SIG-M5 (cell line): ENCODE measurements around the gene MN1.
"Not testable (repeated sequence)": the region's sequence is repeated elsewhere in the genome, so short reads cannot be mapped to it uniquely, and the experiment has no call there.

Experiments
- DNase-seq: peaks from one replicate; lab custom pipeline; 2025; lab: John Stamatoyannopoulos, UW

Gene MN1

GRCh38 chr22:27761665-27762064 is 39.9 kb downstream of the MN1 start:
- DNase-seq, result no peak

DNA sequence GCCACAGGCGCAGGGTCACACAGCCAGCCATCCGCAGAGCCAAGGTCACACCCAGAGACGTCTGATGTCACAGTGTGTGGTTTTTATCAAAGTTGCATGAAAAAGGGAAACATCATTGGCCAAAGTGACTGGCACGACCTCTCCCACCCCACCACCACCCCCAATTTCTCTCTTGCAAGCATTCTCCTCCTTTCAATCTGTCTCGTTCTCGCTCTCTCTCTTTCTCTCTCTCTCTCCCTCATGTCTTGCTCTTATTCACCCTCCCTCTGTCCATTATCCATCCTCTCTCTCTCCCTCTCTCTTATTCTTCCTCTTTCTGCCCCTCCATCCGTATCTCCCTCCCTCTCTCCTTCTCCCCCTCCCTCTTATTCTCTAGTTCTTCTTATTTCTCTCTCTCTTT is 40.6 kb downstream of the MN1 start:
- no peak for DNase-seq

DNA sequence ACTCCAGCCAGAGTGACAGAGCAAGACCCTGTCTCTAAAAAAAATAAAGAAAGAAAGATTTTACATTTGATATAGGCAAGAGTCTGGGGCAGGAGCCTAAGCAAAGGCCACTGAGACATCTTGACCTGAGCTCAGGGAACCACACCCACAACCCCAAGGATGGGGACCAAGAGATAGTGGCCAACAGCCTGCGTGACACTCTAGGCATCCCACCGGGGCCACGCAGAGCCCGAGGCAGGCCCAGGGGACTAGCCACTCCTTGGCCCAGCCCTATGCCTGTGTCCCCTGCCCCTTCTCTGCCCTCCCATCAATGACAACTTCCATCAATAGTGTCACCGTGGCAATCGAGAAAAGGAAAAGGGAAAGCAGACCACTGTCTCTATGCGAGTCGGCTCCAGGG is 41.1 kb downstream of the MN1 start:
- no peak for DNase-seq

DNA sequence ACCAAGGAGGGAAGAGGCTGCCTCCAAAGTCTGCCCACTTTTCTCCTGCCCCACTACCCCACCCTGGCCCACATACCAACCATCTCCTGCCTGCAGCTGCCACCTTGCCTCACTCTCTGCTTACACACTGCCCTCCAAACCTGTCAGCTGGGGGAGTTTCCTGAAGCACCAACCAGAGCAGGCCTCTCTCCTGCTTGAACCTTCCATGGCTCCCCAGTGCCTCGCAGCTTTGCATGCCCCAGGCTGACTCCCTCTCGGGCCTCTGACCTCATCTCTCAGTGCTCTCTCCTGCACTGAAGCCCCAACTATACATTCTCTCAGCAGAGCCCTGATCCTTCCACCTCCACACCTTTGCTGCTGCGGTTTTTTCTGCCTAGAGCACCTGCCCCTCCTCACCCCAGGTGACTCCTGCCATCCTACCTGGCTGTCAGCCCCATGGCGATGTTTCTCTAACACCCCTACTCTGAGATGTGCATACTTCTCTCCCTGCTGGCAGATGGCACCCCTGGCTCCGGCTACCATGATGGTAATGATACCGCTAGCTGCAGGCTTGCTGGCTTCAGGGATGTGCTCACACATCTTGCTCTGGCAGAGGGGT is 43.5 kb downstream of the MN1 start:
- no peak for DNase-seq

DNA sequence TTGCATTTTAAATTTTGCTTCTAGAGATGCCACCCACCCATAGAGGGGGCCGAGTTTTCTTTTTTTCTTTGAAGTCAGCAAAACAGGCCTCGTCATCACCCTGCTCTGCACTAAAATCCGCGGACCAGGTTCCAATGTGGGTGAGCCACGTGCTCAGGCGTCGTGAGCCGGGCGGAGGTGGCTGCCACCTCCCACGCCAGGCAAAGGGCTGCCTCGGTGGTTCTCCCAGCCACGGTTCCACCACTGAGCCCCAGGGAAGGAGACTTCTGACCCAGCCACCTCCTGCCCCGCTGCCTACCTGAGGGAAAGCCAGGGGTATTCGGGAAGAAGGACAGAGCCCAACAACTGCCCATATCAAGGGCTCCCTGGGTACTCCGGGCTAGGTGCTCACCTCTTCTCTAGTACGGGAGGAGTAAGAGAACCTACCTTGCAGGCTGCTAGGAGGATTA is 45.3 kb downstream of the MN1 start:
- DNase-seq, result no peak

- no peak for DNase-seq
Observed at GRCh38 chr22:27755521-27756211, 45.9 kb downstream of the MN1 start.

DNA sequence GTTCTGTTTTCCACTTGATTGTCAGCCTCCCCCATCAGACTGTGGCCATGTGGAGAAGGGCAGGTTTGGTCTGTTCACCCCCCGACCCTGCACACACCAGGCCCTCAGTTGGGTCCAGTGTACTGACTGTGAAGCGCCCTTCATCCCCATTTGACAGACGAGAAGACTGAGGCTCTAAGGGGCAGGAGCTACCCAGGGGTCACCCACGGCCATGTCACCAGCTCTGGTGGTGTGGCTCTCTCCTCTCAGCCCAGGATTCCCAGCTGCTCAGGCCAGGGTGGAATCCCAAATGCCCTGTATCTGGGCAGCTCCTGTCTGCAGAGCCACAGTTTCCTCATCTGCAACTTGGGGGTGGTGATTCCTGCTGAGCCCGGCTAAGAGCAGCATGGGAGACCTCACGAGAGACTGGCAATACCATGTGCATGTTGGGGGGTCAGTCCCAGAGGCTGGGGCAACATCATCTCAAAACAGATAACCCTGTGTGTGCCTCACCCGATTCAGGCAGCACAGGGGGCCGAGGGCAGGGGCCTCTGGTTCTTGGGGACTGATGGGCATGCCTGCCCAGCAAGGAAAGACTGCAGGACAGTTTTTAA is 46.6 kb downstream of the MN1 start:
- no peak for DNase-seq

DNA sequence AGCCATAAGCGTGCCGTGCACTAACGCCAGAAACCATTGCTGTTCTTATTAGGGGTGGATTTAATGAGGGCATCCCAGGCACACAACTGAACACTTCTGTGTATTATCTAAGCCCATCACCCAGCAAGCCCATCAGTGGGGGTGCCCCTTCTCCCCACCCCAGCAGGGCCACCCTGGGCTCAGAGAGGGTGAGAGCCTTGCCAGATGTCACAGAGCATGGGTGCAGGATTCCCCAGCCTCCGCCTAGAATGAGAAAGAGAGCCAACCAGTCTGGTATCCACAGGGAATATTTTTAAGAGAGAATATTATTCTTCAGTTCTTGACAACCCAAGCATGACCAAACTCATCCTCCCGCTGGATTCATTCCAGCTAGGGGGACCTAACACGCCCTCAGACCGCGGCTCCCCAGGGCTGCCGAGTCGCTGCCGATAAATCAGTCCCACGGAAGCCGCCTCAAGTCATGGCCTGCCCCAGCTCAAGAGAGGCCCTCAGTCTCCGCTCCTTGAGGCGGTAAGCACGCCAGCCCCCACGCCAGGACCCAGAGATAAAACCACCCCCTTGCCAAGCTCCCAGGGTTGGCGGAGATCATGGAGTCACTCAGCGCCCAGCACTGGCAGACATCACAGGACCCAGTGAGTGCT is 47.2 kb downstream of the MN1 start:
- DNase-seq, result no peak

- no peak for DNase-seq
Observed at GRCh38 chr22:27752771-27753170, 48.8 kb downstream of the MN1 start.

DNA sequence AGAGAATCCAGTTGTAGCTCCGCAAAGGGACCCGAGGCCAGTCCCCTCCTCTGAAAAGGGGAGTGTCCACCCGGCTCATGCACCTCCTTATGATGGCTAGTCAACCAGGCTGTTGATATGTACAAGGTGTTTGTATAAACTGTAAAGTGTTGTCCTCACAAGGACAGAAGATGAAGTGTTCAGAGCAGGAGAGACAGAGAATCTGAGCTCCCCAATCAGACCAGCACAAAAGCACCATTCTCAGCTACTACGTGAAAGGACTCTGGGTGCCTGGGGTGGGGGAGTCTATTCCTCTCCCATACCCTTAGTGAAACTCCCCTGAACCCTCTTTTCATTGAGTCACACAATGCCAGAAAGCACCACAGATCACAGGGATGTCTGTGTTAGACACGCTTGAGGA is 49.4 kb downstream of the MN1 start:
- DNase-seq, result no peak

DNA sequence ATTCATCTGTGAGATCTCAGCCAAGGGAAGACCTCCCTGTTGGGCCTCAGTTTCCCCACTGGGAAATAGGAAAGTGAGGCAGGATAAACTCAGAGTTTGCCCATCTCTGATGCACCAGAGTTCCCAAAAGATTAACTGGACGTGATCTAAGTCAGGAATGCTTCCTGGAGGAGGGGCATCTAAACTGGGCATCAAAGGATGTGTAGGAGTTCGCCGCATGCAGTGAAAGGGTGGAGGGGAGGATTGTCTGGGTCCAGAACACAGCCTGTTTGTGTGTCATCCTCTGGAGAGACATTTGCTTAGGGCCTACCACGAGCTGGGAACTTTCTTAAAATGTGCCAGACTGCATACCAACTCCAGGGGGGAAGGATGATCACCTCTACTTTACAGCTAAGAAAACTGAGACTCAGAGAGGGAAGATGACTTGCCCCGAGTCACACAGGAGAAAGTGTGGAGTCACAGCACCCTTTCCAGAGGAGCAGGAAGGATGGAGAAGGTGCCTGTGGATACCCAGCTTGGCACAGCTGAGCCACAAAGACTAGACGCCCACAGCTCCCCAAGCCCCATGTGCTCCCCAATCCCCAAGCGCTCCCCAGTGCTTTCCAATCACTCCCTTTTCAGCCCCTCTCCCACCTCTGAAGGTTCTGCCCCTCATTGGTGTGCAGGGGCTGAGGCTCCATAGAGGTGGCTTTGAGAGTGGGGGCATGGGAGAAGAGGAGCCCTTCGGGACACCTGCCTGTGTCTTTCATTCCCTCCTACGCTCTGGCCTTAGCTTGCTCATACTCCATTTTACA is 50.1 kb downstream of the MN1 start:
- no peak for DNase-seq

GRCh38 chr22:27750584-27751265 is 50.8 kb downstream of the MN1 start:
- no peak for DNase-seq

- no peak for DNase-seq
Observed at GRCh38 chr22:27749597-27750225, 51.8 kb downstream of the MN1 start.

- DNase-seq, result no peak
Observed at GRCh38 chr22:27748751-27749191, 52.8 kb downstream of the MN1 start.

DNA sequence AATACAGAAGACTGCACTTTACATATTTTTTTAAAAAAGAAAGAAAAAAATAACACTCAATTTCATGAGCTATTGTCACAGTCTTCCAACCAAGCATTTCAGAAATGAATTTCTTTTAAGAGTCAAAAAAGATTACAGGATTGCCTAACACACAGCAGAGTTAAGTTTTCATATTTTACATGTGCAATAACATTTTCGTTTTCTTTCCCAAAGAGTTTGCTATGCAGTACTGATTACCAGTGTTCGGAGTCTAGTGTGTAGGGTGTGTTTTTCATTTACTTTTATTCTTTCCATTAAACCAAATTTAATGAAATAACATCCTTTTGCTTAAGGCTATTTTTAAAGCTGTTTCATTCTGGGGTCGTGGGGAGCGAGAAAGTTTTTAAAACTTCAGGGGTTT is 53.2 kb downstream of the MN1 start:
- DNase-seq, result no peak

DNA sequence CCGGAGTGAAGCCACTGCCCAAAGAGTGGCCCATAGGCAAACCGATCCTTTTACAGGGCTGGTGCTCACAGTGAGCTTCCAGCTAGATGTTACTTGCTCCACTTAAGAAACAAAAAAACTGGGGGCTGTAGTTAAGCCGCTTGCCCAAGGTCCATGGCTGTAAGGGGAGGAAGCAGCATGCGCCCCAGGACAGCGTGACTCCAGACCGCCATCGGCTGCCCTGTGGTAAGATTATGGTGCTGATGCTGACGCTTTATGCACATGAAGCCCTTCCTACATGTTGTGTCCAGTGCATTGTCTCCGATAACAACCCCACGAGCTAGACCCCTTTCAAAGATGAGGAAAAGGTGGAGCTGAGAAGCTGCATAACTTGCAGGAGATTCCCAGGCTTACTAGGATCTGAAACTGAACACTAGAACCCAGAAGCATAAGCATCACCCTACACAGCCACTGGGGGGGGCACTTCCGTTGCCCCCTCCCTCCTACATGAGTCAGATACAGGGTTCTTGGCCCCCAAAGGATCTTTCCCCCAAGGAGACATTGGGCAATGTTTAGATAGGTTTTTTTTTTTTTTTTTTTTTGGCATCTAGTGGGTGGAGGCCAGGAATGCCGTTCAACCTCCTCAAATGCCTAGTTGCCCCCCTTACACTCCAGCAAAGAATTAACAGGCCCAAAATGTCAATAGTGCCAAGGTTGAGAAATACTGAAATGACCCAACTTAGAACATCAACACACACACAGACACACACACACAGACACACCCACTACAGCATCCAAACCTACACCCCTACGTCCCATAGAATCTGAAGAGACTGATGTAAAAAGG is 53.9 kb downstream of the MN1 start:
- DNase-seq, result no peak

GRCh38 chr22:27746918-27747317 is 54.6 kb downstream of the MN1 start:
- no peak for DNase-seq

DNA sequence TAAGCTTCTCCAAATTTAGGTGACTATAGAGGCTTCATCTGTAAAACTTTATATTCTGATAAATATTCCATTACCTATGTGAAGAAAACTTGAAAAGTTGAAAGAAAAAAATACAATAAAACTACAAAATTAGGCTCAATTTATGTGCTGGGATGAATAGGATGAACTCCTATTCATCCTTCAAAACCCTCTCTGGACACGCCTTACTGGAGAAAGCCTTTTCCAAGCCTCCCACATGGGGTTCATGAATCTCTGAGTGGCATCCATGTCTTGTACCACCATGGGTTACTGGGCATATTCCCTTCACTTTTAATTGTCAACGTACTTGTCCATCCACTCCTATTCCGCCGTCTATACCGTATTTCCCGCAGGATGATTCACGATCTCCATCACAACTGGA is 55.7 kb downstream of the MN1 start:
- no peak for DNase-seq

- no peak for DNase-seq
Observed at GRCh38 chr22:27745154-27745553, 56.4 kb downstream of the MN1 start.

DNA sequence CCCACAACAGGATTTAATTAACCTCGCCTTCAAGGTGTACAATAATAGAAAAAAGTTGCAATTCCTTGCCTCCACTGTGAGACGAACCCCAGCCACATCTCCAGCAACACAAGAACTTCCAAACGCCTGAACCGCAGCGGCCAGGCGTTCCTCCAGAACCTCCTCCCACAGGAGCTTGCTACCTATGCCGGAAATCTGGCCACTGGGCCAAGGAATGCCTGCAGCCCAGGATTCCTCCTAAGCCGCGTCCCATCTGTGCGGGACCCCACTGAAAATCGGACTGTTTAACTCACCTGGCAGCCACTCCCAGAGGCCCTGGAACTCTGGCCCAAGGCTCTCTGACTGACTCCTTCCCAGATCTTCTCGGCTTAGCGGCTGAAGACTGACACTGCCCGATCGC is 57.5 kb downstream of the MN1 start:
- DNase-seq, result not testable (repeated sequence)
